COLO668 (cell line): ENCODE measurements around the gene TRMT112.

Experiments
- DNase-seq: peaks from one replicate; lab custom pipeline; 2025; ENCODE audit not compliant: unreplicated experiment; lab: John Stamatoyannopoulos, UW

TRMT112 gene

DNA sequence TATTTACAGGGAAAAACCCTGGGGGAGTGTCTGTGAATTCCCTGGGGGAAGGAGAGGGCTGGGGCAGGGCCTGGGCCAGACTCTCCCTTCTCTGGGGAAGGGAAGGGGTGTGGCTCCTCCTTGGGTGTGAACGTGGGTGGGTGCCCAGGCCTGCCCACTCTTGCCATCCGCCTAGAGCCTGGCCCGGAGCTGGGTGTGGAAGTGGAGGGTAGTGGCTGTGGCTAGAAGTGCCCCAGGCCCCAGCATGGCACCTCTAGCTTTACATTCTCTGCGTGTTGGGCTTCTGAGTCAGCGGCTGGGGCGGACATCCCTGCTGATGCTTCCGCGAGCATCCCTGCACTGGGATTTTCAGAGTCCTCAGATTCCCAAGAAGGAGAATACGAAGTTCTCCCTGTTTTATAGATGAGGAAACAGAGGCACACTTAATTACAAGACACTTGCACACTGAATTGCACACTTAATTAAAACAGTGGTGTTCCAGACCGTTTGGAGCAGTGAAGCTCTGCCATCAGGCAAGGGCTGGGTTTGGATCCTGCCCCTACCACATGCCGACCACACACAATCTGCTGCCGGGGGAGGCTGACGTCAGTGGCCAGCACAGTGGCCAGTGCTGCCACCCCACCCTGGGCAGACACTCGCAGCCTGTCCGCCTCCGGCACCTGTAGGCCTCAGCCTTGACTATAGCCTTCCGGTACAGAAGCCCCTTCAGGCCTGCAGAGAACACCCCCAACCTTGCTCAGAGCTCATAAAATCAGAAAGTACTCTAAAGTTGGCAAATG, 40.5 kb downstream of the TRMT112 start:
- DNase-seq: no peak

- DNase-seq: no peak
Observed at GRCh38 chr11:64275841-64276240, 41.5 kb downstream of the TRMT112 start.

- DNase-seq: no peak
Observed at GRCh38 chr11:64275031-64275800, 42.1 kb downstream of the TRMT112 start.

DNA sequence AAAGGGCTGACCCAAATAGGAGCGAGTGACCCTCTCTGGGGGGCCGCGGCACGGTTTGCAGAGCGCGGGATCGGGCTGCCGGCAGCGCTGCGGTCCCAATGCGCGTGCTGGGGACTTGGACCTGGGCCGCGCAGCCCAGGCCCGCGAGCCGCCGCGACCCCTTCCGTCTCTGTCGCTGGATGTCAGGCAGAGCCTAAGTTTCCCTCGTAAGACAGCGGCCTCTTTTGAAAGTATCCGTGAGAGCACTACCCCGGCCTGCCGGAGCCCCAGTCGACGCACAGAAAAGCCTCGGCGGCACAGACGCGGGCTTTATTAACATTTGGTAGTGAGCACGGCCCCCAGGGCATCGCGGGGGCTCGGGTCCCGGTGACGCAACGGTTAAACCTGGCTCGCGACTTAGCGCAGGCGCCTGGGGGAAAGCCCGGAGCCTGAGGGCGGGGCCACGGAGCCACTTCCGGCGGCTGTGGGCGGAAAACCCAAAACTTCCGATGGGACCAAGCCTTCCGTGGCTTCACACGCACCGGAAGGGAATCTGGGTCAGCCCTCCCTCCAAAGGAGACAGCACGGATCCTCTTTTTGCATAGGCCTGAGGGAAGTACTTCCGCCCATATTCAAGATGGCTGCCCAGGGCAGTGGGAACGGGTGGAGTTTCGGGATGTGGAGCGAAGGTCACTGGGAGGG, 47.7 kb downstream of the TRMT112 start:
- DNase-seq: peak; percentile 97

GRCh38 chr11:64268893-64269539, 48.3 kb downstream of the TRMT112 start:
- peak; percentile 56 for DNase-seq

DNA sequence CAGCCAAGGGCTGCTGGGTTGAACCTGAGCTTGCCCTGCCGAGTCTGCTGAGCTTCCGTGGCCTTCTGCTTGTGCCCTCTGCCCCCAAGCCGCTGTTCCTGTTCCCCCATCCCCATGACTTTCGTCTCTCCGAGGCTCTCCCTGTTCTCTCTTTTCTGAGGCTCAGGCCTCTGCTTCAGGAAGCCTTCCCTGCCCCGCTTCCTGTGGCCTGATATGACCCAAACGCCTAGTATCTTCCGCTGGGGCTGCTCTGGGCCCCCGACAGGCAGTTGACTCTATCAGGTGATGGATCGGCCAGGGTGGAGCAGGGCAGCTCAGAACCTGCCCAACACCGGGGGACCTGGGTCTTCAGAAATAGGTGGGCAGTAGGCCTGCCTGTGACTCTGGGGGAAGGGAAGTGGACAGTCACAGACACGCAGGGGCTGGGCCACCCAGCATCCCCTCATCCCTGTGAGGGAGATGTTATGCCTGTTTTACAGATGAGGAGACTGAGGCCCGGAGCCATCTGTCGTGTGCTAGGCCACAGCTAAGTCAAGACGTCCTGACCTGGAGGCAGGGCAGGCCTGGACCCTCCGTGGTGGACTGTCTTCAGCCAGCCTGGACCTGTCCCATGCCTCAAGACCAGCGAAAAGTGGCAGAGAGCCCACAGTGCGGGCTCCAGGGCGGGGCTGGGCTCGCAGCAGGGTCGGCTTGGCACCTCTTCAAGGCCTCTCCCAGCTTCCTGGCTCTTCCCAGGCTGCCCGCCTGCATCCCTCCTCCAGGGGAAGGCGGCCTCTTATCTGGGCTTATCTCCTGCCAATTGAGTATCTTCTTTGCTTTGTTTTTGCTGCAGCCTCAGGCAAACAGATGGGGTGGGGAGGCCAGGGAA, 49.1 kb downstream of the TRMT112 start:
- DNase-seq: peak; percentile 16

GRCh38 chr11:64267207-64267945, 50.0 kb downstream of the TRMT112 start:
- DNase-seq: peak; percentile 29
